Lung microvascular endothelial cell (primary cell): Measurements from ENCODE around the gene RASSF3. TPM values are rescaled to one million over a fixed set of nuclear protein-coding genes. Genes with fewer than 3 reads are reported as not detected.
"Not testable (repeated sequence)": the region's sequence is repeated elsewhere in the genome, so short reads cannot be mapped to it uniquely, and the experiment has no call there.

Source experiments
- DNase-seq, 2 donors: peaks; one replicate each; pipeline versions ENCODE4 v3.0.0 to v3.0.0-alpha.2; 2010; ENCODE audit warnings: low read depth in 2 of 2
- total RNA-seq: library from RNA; depleted of rRNA; stranded (reverse); fragments of >200 nt; gene quantifications from 2 replicates; pipeline ENCODE4 v1.2.1, GENCODE V29; 2014

Gene RASSF3
- 16.3 and 17.7 TPM in 2 replicates for total RNA-seq

GRCh38 chr12:64610079-64610659 lies at the start of gene RASSF3:
RASSF3 (plus strand) TSS chr12:64610495; CDS start chr12:64610633, 138 bp downstream.
- peak; percentile 82 to 90 for DNase-seq

- DNase-seq, result no peak
Observed at GRCh38 chr12:64561302-64562136, 48.8 kb upstream of the RASSF3 start.

GRCh38 chr12:64566122-64566521 lies 44.2 kb upstream of the RASSF3 start:
- no peak for DNase-seq

- no peak for DNase-seq
Observed at GRCh38 chr12:64566831-64567517, 43.3 kb upstream of the RASSF3 start.

GRCh38 chr12:64567570-64567969 lies 42.7 kb upstream of the RASSF3 start:
- DNase-seq, result no peak

GRCh38 chr12:64568298-64568697 lies 42.0 kb upstream of the RASSF3 start:
- peak in 1 of 2 donors; percentile 43 for DNase-seq

- DNase-seq, result no peak
Observed at GRCh38 chr12:64569923-64570691, 40.2 kb upstream of the RASSF3 start.

- DNase-seq, result no peak
Observed at GRCh38 chr12:64571411-64571810, 38.9 kb upstream of the RASSF3 start.

GRCh38 chr12:64572241-64572640 lies 38.1 kb upstream of the RASSF3 start:
- DNase-seq, result no peak

- no peak for DNase-seq
Observed at GRCh38 chr12:64574837-64575236, 35.5 kb upstream of the RASSF3 start.

GRCh38 chr12:64577046-64577445 lies 33.2 kb upstream of the RASSF3 start:
- no peak for DNase-seq

GRCh38 chr12:64578566-64578965 lies 31.7 kb upstream of the RASSF3 start:
- no peak for DNase-seq

- no peak for DNase-seq
Observed at GRCh38 chr12:64580681-64581080, 29.6 kb upstream of the RASSF3 start.

GRCh38 chr12:64582114-64582513 lies 28.2 kb upstream of the RASSF3 start:
- no peak for DNase-seq

GRCh38 chr12:64582862-64583261 lies 27.4 kb upstream of the RASSF3 start:
- DNase-seq, result no peak

- DNase-seq, result not testable (repeated sequence)
Observed at GRCh38 chr12:64583395-64583770, 26.9 kb upstream of the RASSF3 start.

- peak; percentile 46 to 89 for DNase-seq
Observed at GRCh38 chr12:64583771-64584421, 26.4 kb upstream of the RASSF3 start.

- no peak for DNase-seq
Observed at GRCh38 chr12:64585104-64585503, 25.2 kb upstream of the RASSF3 start.

GRCh38 chr12:64587447-64587846 lies 22.8 kb upstream of the RASSF3 start:
- DNase-seq, result no peak

- DNase-seq, result no peak
Observed at GRCh38 chr12:64590183-64590582, 20.1 kb upstream of the RASSF3 start.
